Right kidney (tissue), 9 donors: ENCODE data around the gene ANKRD30A.
"Not testable (repeated sequence)": the region's sequence is repeated elsewhere in the genome, so short reads cannot be mapped to it uniquely, and the experiment has no call there.

Experiments used
- DNase-seq: peaks from one replicate; pipeline ENCODE4 v3.0.0-alpha.2; 2016
- long read RNA-seq, 8 donors: transcript quantifications; one replicate each; lab custom pipeline, GENCODE V29; 2026

The ANKRD30A gene
- long read RNA-seq, donor 1, result 0 reads
- long read RNA-seq, donor 2, result 0 reads
- long read RNA-seq, donor 3, result 0 reads
- long read RNA-seq, donor 4, result 0 reads
- long read RNA-seq, donor 5, result 0 reads
- long read RNA-seq, donor 6, result 0 reads
- long read RNA-seq, donor 7, result 0 reads
- long read RNA-seq, donor 8, result 0 reads

- DNase-seq, result no peak
These were observed at the start of gene ANKRD30A for GRCh38 chr10:37125191-37125732. Gene ANKRD30A (plus strand): TSS chr10:37125598. CDS start chr10:37125788, 190 bp downstream.

- not testable (repeated sequence) for DNase-seq
These were observed 49.3 kb upstream of the ANKRD30A start for GRCh38 chr10:37076083-37076482.

- no peak for DNase-seq
These were observed 29.4 kb upstream of the ANKRD30A start for GRCh38 chr10:37095792-37096573.

GRCh38 chr10:37101261-37101660, 24.1 kb upstream of the ANKRD30A start:
- no peak for DNase-seq

GRCh38 chr10:37109000-37109399, 16.4 kb upstream of the ANKRD30A start:
- DNase-seq, result no peak

- DNase-seq, result no peak
These were observed 866 bp upstream of the ANKRD30A start for GRCh38 chr10:37124532-37124931.

GRCh38 chr10:37125921-37126320, 523 bp downstream of the ANKRD30A start:
- DNase-seq, result no peak

- DNase-seq, result no peak
These were observed 21.0 kb downstream of the ANKRD30A start for GRCh38 chr10:37146443-37146842.

- not testable (repeated sequence) for DNase-seq
These were observed 37.0 kb downstream of the ANKRD30A start for GRCh38 chr10:37162430-37162829.

GRCh38 chr10:37171945-37172344, 46.5 kb downstream of the ANKRD30A start:
- DNase-seq, result not testable (repeated sequence)

- DNase-seq, result not testable (repeated sequence)
These were observed 52.9 kb downstream of the ANKRD30A start for GRCh38 chr10:37178296-37178695.

- DNase-seq, result not testable (repeated sequence)
These were observed 57.3 kb downstream of the ANKRD30A start for GRCh38 chr10:37182719-37183118.

- DNase-seq, result no peak
These were observed 80.7 kb downstream of the ANKRD30A start for GRCh38 chr10:37206132-37206531.

GRCh38 chr10:37220866-37221265, 95.5 kb downstream of the ANKRD30A start:
- no peak for DNase-seq

- DNase-seq, result no peak
These were observed 96.6 kb downstream of the ANKRD30A start for GRCh38 chr10:37222046-37222445.

- DNase-seq, result no peak
These were observed 99.8 kb downstream of the ANKRD30A start for GRCh38 chr10:37225163-37225562.

GRCh38 chr10:37226524-37226923, 101.1 kb downstream of the ANKRD30A start:
- DNase-seq, result no peak

- DNase-seq, result no peak
These were observed 109.3 kb downstream of the ANKRD30A start for GRCh38 chr10:37234692-37235091.

GRCh38 chr10:37236093-37236492, 110.7 kb downstream of the ANKRD30A start:
- no peak for DNase-seq

- DNase-seq, result no peak
These were observed 114.8 kb downstream of the ANKRD30A start for GRCh38 chr10:37240223-37240622.

- DNase-seq, result no peak
These were observed 121.2 kb downstream of the ANKRD30A start for GRCh38 chr10:37246637-37247036.

GRCh38 chr10:37255837-37256236, 130.4 kb downstream of the ANKRD30A start:
- DNase-seq, result not testable (repeated sequence)

GRCh38 chr10:37263304-37263703, 137.9 kb downstream of the ANKRD30A start:
- no peak for DNase-seq

- DNase-seq, result no peak
These were observed 142.9 kb downstream of the ANKRD30A start for GRCh38 chr10:37268266-37268665.
